Testis (tissue), 2 donors: ENCODE results near the gene SORT1.

Experiments used
- POLR2A ChIP-seq: fragments of 450-650 bp; IDR thresholded peaks from one replicate; pipeline ENCODE4 v1.6.1; 2017; ENCODE audit warnings: antibody characterized with exemption, mild to moderate bottlenecking, moderate library complexity
- TF ChIP-seq, protein P1 (sequence below), 3 experiments: fragments of 450-650 bp in 2 of 3; fragments of 200-600 bp in 1 of 3; sonication (generic) in 1 of 3; IDR thresholded peaks; one replicate each; pipeline ENCODE4 v1.5.1; 2016 to 2019; ENCODE audit warnings: antibody characterized with exemption in 3 of 3, mild to moderate bottlenecking in 2 of 3, moderate library complexity in 1 of 3

GRCh38 chr1:109393617-109394233, 4.0 kb downstream of the SORT1 start:
- TF ChIP-seq, protein P1, sequence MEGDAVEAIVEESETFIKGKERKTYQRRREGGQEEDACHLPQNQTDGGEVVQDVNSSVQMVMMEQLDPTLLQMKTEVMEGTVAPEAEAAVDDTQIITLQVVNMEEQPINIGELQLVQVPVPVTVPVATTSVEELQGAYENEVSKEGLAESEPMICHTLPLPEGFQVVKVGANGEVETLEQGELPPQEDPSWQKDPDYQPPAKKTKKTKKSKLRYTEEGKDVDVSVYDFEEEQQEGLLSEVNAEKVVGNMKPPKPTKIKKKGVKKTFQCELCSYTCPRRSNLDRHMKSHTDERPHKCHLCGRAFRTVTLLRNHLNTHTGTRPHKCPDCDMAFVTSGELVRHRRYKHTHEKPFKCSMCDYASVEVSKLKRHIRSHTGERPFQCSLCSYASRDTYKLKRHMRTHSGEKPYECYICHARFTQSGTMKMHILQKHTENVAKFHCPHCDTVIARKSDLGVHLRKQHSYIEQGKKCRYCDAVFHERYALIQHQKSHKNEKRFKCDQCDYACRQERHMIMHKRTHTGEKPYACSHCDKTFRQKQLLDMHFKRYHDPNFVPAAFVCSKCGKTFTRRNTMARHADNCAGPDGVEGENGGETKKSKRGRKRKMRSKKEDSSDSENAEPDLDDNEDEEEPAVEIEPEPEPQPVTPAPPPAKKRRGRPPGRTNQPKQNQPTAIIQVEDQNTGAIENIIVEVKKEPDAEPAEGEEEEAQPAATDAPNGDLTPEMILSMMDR (IDR thresholded peaks at IDR 0.05): no peak
- no peak for TF ChIP-seq POLR2A
